GM04503 (cell line): ENCODE results near the gene NPC1.
"Not testable (repeated sequence)": the region's sequence is repeated elsewhere in the genome, so short reads cannot be mapped to it uniquely, and the experiment has no call there.

Source experiments
- DNase-seq: peaks from one replicate; pipeline ENCODE4 v3.0.0-alpha.2; 2012; ENCODE audit warnings: low read depth

NPC1 gene

DNA sequence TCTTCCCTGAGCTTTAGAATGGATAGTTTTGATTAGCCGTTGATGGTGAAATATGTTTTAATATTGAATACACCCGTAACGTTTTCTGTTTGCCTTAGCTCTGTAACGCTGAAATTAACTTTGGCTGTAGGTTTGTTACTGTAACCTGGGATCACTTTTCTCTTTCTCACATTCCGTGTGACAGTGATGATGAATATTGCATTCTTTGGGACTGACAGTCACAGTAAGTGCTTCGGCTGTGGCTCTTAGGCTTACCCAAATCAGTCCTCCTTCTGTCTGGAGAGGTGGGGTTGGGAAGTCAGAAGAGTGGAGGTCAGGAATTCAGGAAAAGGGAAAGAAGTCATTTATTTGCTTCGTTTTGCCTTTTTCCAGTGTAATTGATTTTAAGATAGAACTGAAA, 65.0 kb downstream of the NPC1 start:
- DNase-seq, result no peak

DNA sequence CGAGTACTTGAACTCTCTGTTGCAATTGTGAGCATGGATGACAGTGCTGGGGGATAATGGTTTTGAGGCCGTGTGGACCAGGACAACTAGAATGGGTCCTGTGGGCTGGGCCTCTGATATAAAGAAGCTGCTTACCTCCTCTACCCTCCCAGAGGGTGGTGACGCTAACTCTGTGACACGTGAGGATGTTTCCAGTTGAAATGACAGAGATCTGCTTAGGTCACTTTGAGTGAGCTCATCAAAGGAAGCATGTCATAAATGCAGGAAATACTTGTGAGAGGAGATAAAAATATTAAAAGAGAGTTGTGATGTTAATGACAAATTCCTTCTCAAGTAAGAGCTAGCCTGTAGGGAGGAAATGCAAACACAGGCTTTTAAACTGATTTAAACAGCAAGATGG, 66.6 kb downstream of the NPC1 start:
- no peak for DNase-seq

DNA sequence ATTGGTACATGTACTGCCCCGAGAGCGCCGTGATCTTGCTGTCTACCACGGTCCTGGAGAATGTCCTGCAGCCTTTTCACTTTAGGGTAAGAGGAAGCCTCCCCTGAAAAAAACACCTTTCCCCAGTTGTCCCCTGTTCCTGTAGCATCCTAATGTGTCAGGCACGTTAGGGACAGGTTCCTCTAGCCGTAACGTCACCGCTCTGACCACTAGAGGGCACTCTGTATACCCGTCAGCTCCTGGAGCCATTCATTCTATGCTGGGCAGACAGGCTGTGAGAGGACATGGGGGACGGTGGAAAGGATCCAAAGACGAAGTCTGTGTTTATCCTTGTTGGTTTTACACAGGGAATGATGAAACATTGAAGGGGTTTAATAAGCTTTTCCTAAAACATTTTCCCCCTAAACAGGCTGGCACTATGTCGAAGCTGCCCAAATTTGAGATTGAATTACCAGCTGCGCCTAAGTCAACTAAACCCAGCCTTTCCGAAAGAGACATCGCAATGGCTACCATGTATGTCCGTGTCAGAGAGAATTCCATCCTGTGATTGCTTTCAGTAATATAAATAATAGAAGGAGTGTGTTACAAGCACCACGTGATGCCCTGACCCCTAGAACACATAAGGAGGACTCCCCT, 70.3 kb downstream of the NPC1 start:
- DNase-seq, result no peak

DNA sequence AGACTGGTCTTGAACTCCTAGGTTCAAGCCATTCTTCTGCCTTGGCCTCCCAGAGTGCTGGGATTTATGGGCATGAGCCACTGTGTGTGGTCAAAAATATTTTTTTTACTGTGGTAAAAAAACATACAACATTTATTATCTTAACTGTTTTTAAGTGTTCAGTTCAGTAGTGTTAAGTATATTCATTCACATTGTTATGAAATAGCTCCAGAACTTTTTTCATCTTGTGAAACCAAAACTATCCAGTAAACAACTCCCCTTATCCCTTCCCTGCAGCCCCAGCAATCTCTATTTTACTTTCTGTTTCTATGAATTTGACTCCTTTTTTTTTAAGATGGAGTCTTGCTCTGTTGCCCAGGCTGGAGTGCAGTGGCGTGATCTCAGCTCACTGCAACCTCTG, 73.7 kb downstream of the NPC1 start:
- no peak for DNase-seq

DNA sequence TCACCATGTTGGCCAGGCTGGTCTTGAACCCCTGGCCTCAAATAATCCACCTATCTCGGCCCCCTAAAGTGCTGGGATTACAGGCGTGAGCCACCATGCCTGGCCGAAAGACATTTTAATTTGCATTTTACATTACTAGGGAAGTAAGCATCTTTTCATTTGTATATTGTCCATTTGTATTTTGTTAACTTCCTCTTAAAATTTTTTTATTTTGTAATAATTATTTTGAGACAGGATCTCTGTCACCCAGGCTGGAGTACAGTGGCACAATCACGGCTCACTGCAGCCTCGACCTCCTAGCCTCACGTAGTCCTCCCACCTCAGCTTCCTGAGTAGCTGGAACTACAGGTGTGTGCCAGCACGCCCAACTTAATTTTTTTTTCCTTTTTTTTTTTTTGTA, 74.1 kb downstream of the NPC1 start:
- not testable (repeated sequence) for DNase-seq

DNA sequence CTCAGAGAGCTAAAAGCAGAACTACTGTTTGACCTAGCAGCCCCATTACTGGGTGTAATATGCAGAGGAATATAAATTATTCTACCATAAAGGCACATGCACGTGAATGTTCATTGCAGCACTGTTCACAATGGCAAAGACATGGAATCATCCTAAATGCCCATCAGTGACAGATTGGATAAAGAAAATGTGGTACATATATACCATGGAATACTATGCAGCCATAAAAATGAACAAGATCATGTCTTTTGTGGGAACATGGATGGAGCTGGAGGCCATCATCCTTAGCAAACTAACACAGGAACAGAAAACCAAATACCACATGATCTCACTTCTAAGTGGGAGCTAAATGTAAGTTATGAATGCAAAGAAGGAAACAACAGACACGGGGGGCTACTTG, 75.4 kb downstream of the NPC1 start:
- DNase-seq, result not testable (repeated sequence)

DNA sequence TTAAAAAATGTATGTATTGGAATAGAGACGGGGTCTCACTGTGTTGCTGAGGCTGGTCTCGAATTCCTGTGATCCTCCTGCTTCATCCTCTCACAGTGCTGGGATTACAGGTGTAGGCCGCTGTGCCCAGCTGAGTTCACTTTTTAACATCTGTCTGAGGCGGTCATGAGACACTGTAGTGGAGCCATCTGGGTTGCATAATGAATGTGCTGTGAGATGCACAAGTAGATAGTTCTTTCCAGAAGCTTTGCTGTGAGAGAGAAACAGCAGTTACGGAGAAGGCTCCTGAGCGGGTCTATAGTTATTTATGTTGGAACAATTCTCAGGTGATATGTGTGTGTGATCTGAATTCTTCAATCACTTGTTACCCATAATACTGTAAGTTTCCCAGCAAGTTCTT, 79.9 kb downstream of the NPC1 start:
- DNase-seq, result no peak

DNA sequence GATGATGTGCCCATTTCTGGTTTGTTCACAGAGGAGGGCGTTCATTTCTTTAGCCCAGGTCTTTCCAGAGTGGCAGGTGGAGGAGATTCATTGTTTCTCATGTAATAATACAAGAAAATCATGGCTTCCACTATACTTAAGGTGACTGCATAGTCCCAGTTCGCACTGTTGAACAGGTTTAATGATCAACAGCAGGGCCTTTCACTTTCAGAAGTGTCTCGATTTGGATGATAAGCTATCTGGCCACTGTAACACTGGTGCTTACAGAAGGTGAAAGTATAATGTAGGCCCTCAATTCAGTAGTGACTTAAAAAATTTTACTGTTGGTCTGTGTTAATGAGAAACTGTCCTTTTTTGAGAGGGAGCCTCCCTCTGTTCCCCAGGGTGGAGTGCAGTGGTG, 81.6 kb downstream of the NPC1 start:
- DNase-seq, result no peak

DNA sequence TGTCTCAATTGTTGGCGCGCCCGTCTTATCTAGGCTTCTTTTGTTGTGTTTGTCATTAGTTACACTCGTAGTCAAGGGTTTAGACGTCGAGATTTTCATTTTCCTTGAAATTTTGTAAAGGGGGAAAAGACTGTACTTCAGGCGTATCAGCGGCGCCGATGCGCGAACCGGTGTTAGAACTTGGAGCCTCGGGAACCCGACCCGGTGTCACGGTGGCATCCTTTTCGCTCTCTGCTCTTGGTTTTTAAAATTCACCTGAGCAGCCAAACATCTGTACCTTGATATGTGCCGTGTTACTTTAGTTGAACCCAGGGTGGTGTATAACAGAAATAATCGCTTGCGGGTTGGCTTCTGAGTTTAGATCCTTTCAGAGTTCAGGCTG, 82.4 kb downstream of the NPC1 start:
- DNase-seq, result no peak

DNA sequence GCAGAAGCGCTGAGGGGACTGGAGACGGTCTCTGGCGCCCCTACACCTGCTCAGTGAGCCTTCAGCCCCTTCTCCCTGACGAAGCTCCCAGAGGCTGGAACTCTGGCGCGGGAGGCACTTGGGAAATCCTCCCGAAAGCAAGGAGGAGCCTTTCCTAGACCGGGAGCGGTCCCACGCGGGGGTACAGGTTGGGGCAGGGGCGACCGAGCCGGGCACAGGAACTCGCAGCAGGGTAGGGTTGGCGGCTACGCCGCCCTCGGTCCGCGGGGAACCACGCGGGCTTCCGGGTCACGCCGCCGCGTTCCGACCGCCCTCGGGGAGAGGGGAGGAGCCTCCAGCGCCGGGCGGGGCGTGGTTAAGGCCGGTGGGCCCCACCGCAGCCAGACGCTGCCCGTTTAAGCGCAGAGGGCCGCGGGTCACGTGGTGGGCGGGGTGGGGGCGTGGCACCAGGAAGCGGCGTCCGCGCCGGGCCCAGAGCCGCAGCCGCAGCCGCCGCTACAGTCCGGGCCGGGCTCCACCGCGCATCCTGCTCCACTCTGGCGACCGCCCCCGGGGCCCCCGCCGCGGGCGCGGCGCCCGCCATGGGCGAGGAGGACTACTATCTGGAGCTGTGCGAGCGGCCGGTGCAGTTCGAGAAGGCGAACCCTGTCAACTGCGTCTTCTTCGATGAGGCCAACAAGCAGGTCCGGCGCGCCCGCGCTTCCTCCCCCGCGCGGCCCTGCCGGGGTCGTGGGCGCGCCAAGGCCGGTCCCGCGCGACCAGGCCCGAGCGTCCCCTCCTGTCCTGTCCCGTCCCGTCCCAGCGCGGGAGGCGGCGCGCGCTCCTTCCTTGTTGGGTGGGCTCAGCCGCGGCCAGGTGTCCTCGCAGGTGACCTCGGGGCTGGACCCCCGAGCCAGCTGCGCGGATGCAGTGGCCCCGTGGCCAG, 83.0 kb downstream of the NPC1 start, which contains the start of gene RMC1:
TSS of gene RMC1 (plus strand) at position 474 of the 925 bp plus-strand sequence. CDS start at position 582, 108 bp downstream.
- peak; percentile 45 for DNase-seq

DNA sequence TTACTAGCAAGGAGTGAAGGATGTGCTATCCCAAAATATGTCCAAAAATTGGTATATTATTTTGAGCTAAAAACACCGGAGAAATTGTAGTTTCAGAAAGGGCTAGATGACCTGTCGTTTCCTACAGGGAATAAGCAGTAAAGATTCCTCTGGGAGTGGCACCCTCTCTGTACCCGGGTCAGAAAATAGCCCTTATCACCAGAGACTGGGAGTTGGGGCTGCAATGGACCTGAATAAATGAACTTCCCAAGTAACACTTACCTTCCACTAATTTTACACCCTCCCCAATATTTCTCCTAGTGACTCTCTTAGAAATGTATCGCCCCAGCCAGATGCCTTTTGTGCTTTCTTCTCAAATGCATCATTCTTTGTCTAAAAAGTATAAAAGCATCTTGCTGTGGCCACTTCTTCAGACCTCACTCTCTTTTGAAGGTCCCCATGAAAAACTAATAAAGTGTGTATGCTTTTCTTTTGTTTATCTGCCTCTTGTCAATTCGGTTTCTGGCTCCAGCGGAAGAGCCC, 83.7 kb downstream of the NPC1 start:
- DNase-seq, result no peak

DNA sequence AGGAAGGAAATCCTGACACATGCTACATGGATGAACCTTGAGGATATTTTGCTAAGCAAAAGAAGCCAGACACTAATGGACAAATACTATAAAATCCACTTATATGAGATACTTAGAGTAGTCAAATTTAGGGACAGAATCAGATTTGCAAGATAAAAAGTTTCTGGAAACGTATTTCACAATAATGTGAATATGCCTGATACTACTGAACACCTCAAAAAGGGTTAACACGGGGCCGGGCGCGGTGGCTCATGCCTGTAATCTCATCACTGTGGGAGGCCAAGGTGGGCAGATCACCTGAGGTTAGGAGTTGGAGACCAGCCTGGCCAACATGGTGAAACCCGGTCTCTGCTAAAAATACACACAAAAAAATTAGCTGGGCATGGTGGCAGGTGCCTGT, 84.7 kb downstream of the NPC1 start:
- no peak for DNase-seq

DNA sequence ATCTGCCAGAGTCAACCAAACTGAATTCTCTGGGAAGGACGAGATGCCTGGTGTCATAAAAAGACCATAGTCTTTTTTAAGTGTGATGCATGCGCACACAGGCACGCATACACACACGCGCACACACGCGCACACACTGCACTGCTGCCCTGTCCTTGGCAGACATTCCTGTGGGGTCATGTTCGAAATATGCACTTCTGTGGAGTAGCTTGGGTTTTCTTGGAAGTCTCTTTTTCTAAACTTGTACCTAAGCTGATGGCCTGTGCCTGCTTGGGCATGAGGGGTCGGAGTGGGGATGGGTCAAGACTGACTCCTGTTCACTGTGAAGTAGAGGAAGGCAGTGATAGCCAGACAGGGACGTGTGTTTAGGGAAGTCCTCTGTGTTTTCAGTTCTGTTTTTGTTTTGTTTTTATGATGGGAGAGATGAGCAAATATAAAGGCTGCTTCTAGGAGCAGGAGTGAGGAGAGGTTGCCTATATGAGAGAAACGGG, 87.0 kb downstream of the NPC1 start:
- no peak for DNase-seq

DNA sequence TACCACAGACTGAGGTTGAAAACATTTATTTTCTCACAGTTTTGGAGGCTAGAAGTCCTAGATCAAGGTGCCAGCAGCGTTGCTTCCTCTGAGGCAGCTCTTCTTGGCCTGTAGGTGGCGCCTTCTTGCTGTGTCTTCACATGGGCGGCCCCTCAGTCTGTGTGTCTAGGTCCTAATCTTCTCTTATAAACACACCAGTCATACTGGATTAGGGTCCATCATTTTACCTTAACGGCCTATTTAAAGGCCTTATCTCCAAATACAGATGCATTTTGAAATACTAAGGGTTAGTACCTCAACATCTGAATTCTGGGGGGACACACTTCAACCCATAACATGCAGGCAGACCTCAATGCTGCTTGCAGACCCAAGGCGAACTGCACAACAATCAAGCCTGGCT, 87.4 kb downstream of the NPC1 start:
- no peak for DNase-seq

DNA sequence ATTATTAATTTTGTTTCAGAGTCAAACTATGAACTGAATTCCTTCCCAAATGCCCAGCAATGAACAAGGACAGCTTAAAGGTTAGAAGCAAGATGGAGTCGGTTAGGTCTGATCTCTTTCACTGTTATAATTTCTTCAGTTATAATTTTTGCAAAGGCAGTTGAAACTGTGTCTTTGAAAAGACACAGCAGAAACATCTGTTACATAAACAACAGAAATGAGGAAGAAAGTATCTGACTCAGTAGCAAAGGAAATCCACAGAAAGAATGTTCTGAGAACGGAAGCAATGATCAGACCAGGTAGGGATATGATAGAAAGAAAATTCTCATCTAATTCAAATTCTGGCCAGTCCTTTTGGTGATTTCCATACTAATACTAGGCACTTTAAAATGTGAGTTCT, 88.2 kb downstream of the NPC1 start:
- no peak for DNase-seq

DNA sequence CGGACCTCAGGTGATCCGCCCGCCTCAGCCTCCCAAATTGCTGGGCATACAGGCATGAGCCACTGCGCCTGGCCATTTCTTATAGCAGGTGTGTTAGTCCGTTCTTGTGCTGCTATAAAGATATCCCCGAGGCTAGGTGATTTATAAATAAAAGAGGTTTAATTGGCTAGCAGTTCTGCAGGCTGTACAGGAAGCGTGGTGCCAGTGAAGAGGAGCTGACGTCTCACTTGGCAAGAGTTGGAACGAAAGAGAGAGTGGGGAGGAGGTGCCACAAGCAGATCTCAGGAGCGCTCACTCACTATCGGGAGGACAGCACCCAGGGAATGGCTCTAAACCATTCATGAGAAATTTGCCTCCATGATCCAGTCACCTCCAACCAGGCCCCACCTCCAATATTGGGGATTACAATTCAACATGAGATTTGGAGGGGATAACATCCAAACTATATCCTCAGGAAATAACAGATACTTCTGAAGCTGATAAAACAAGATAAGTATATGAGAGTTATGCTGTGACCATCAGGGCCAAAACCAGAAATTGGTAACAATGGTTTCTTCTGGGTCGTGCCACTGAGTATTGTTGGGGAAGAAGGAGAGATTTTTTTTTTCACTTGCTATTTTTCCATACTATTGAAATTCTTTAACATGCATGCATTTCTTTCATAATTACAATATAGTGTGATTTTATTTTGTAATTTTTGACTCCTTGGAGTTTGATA, 90.4 kb downstream of the NPC1 start:
- no peak for DNase-seq

DNA sequence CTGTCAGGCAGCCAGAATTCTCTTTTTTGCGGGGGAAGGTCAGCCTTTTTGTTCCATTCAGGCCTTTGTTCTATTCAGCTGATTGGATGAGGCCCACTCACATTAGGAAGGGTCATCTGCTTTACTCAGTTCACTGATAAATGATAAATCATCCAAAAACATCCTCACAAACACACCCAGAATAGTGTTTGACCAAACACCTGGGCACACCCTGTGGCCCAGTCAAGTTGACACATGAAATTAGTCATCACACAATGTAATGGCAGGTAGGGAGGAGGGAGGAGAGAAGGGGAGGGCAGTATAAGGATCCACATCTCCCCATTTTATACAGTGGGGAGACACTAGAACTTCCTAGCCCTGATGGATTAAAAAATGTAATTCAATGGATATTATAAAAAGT, 91.3 kb downstream of the NPC1 start:
- DNase-seq, result no peak

DNA sequence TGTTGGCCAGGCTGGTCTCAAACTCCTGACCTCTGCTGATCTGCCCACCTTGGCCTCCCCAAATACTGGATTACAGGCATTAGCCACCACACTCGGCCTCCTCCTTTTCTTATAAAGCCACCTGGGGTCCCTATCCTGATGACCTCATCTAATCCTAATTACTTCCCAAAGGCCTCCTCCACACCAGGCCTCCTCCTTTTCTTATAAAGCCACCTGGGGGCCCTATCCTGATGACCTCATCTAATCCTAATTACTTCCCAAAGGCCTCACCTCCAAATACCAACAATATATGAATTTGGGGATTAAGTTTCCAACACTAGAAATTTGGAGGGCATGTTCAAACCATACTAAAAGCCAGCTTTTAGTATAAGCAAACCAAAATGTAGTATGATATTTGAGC, 92.7 kb downstream of the NPC1 start:
- DNase-seq, result no peak

DNA sequence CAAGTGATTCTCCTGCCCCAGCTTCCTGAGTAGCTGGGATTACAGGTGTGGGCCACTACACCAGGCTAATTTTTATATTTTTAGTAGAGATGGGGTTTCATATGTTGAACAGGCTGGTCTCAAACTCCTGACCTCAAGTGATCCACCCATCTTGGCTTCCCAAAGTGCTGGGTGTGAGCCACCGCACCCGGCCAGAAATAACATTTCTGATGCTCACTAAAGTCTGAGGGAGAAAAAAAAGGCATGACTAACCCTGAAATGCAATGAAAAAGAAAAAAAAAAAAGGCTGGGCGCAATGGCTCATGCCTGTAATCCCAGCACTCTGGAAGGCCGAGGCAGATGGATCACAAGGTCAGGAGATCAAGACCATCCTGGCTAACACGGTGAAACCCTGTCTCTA, 96.7 kb downstream of the NPC1 start:
- not testable (repeated sequence) for DNase-seq

DNA sequence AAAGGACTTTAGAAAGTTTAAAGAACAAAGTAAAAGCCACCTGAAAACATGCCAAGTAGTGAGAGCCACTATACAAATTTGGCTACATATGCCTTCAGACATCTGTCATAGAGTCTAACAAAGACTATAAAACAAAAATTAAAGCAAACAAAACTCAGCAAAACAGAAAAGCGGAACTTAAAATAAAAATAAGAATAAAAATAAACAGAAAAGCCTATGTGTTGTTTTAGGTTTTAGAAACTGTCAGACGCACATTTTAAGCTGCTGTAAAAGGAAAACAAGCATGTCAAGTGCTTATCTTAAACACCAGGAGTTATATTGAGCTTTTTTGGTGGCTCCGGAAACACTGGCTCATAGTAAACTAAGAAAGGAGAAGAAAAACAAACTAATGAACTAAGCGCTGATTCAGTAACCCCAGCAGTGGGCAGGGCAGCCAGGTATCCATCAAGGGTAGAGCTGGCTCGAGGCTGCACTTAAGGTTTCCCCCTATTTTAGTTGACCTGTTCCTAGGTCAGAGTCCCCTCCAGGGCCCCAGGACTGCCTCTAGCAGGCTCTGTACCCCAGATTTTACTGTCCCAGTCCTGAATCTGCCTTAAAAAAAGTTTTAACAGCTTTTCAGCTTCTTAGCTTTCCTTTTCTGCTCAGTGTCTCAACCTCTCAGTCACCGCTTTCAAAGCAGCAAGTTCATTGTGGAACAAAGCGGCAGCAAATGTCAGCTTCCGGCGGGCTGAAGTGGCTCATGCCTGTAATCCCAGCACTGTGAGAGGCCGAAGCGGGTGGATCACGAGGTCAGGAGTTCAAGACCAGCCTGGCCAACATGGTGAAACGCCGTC, 98.4 kb downstream of the NPC1 start:
- no peak for DNase-seq

DNA sequence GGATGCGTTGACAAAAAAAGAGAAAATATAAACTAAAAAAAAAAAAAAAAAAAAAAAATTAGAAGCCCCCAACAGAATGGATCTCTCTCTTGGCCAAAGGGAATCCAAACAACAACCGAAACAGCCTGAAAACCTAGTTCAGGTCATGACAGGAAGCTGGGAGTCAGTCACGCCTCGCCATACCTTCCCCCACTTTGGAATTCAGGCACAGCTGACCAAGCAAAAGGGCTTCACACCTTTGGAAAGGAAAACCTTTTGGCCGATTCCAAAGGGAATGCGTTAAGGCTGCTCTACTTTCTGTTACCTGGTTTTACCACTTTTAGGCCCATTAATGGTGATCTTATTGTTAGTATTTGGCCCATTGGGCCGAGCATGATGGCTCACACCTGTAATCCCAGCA, 100.9 kb downstream of the NPC1 start:
- DNase-seq, result no peak
